ENCODE data around the gene MPLKIP.

DNA sequence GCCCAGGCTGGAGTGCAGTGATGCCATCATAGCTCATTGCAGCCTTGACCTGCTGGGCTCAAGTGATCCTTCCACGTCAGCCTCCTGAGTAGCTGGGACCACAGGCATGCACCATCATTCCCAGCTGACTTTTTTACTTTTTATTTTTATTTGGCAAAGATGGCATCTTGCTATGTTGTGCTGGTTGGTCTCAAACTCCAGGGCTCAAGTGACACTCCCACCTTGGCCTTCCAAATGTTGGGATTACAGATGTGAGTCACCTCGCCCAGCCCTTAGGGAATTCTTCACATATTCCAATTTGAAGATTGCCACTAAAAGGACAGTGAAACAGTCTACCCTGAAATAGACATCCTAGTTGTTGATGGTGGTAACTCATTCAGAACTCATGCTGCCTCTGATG is 28.1 kb upstream of the MPLKIP start:
- TF ChIP-seq, protein P1, sequence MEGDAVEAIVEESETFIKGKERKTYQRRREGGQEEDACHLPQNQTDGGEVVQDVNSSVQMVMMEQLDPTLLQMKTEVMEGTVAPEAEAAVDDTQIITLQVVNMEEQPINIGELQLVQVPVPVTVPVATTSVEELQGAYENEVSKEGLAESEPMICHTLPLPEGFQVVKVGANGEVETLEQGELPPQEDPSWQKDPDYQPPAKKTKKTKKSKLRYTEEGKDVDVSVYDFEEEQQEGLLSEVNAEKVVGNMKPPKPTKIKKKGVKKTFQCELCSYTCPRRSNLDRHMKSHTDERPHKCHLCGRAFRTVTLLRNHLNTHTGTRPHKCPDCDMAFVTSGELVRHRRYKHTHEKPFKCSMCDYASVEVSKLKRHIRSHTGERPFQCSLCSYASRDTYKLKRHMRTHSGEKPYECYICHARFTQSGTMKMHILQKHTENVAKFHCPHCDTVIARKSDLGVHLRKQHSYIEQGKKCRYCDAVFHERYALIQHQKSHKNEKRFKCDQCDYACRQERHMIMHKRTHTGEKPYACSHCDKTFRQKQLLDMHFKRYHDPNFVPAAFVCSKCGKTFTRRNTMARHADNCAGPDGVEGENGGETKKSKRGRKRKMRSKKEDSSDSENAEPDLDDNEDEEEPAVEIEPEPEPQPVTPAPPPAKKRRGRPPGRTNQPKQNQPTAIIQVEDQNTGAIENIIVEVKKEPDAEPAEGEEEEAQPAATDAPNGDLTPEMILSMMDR (conservative IDR thresholded peaks at IDR 0.05): no peak
- no peak for TF ChIP-seq EZH2 (IDR thresholded peaks at IDR 0.05; ENCODE audit: low read depth)

All from PC-9 (cell line).